HepG2 (cell line): ENCODE measurements around the gene USB1. TPM values are rescaled to one million over a fixed set of nuclear protein-coding genes. Genes with fewer than 3 reads are reported as not detected.

Experiments used
- CC2D1A ChIP-seq: sonication (generic); formaldehyde crosslinking; IDR thresholded peaks from 2 replicates; pipeline ENCODE4 v1.8.1; 2023; ENCODE audit warnings: mild to moderate bottlenecking, missing genetic modification reagents
- FOSL1 ChIP-seq: sonication (generic); formaldehyde crosslinking; IDR thresholded peaks from 2 replicates; pipeline ENCODE4 v1.9.0; 2021; ENCODE audit warnings: missing genetic modification reagents, borderline replicate concordance
- FOXO1 ChIP-seq: sonication (generic); formaldehyde crosslinking; IDR thresholded peaks from 2 replicates; pipeline ENCODE4 v1.4.0; 2020; ENCODE audit warnings: missing genetic modification reagents
- FOXP1 ChIP-seq, 2 experiments: fragments of 450-650 bp in 1 of 2; IDR thresholded peaks; 2 replicates each; pipeline ENCODE4 v1.6.1; 2017 to 2018; ENCODE audit warnings: antibody characterized with exemption in 1 of 2
- MAX ChIP-seq: IDR thresholded peaks from 2 replicates; pipeline ENCODE4 v1.6.1; 2012; ENCODE audit warnings: inconsistent platforms
- NFYB ChIP-seq: sonication (generic); formaldehyde crosslinking; IDR thresholded peaks from 2 replicates; pipeline ENCODE4 v1.4.0; 2020; ENCODE audit warnings: missing genetic modification reagents
- NR2F2 ChIP-seq: IDR thresholded peaks from 2 replicates; pipeline ENCODE4 v1.6.1; 2012; ENCODE audit warnings: low read depth, inconsistent platforms, borderline replicate concordance
- PAX8 ChIP-seq: sonication (generic); formaldehyde crosslinking; IDR thresholded peaks from 2 replicates; pipeline ENCODE4 v1.8.0; 2022; ENCODE audit warnings: mild to moderate bottlenecking, missing genetic modification reagents, borderline replicate concordance
- RCOR2 ChIP-seq: IDR thresholded peaks from 2 replicates; pipeline ENCODE4 v1.6.1; 2016; ENCODE audit warnings: missing biosample characterization, missing genetic modification reagents
- SALL1 ChIP-seq: sonication (generic); formaldehyde crosslinking; IDR thresholded peaks from 2 replicates; pipeline ENCODE4 v1.8.0; 2022; ENCODE audit warnings: mild to moderate bottlenecking, missing genetic modification reagents
- TFDP1 ChIP-seq: IDR thresholded peaks from 2 replicates; pipeline ENCODE4 v1.6.1; 2016; ENCODE audit warnings: missing compliant biosample characterization, missing genetic modification reagents, borderline replicate concordance
- XRCC5 ChIP-seq: fragments of 200-400 bp; formaldehyde crosslinking; optimal IDR thresholded peaks from 2 replicates; pipeline ENCODE3; 2017; ENCODE audit warnings: mild to moderate bottlenecking, low read length
- ZNF296 ChIP-seq: sonication (generic); formaldehyde crosslinking; conservative IDR thresholded peaks from 2 replicates; pipeline ENCODE4 v1.5.0; 2020; ENCODE audit warnings: mild to moderate bottlenecking, missing genetic modification reagents
- ZNF333 ChIP-seq: sonication (generic); formaldehyde crosslinking; IDR thresholded peaks from 2 replicates; pipeline ENCODE4 v1.4.0; 2020; ENCODE audit warnings: mild to moderate bottlenecking, missing genetic modification reagents, borderline replicate concordance
- ZNF451 ChIP-seq: sonication (generic); formaldehyde crosslinking; IDR thresholded peaks from 2 replicates; pipeline ENCODE4 v1.5.0; 2020; ENCODE audit warnings: mild to moderate bottlenecking, missing genetic modification reagents
- ZSCAN12 ChIP-seq: sonication (generic); formaldehyde crosslinking; IDR thresholded peaks from 2 replicates; pipeline ENCODE4 v1.9.0; 2021; ENCODE audit warnings: mild to moderate bottlenecking, missing genetic modification reagents
- polyA plus RNA-seq, 8 experiments: library from polyadenylated mRNA; depleted of rRNA in 3 of 8; stranded (reverse) in 7 of 8; unstranded in 1 of 8; fragments of >200 nt; fragmentation: Illumina TruSeq in 4 of 8; extraction: Trizol in 4 of 8; gene quantifications; 2 replicates each; pipeline versions ENCODE4 v1.2.1 to v1.2.3, GENCODE V29; 2011 to 2016; ENCODE audit warnings: low read depth in 4 of 8, missing spikeins in 1 of 8, mixed read lengths in 1 of 8; ENCODE audit not compliant: insufficient read depth in 1 of 8
- total RNA-seq, 5 experiments: library from RNA; depleted of rRNA; stranded (reverse); fragments of >200 nt; fragmentation: Illumina TruSeq; extraction: Trizol; gene quantifications; 2 replicates each; pipeline ENCODE4 v1.2.3, GENCODE V29; 2016; ENCODE audit warnings: low read depth in 1 of 5
- TF ChIP-seq, protein P1 (sequence below): sonication (generic); IDR thresholded peaks from 2 replicates; pipeline ENCODE4 v1.6.1; 2016; ENCODE audit warnings: low read depth, borderline replicate concordance
- TF ChIP-seq, protein P2 (sequence below): sonication (generic); formaldehyde crosslinking; IDR thresholded peaks from 2 replicates; pipeline ENCODE4 v1.4.0; 2020; ENCODE audit warnings: missing genetic modification reagents, borderline replicate concordance
- TF ChIP-seq, protein P3 (sequence below): sonication (generic); formaldehyde crosslinking; IDR thresholded peaks from 2 replicates; pipeline ENCODE4 v1.4.0; 2020; ENCODE audit warnings: missing genetic modification reagents
- TF ChIP-seq, protein P4 (sequence below): sonication (generic); formaldehyde crosslinking; IDR thresholded peaks from 2 replicates; pipeline ENCODE4 v1.4.0; 2020; ENCODE audit warnings: missing genetic modification reagents

The USB1 gene
- total and polyA plus RNA-seq, 2 of the 13 experiments (the other 11 are each of a cell fraction or from before 2014, with no cell fraction given): 16.7 to 65.4 TPM

DNA sequence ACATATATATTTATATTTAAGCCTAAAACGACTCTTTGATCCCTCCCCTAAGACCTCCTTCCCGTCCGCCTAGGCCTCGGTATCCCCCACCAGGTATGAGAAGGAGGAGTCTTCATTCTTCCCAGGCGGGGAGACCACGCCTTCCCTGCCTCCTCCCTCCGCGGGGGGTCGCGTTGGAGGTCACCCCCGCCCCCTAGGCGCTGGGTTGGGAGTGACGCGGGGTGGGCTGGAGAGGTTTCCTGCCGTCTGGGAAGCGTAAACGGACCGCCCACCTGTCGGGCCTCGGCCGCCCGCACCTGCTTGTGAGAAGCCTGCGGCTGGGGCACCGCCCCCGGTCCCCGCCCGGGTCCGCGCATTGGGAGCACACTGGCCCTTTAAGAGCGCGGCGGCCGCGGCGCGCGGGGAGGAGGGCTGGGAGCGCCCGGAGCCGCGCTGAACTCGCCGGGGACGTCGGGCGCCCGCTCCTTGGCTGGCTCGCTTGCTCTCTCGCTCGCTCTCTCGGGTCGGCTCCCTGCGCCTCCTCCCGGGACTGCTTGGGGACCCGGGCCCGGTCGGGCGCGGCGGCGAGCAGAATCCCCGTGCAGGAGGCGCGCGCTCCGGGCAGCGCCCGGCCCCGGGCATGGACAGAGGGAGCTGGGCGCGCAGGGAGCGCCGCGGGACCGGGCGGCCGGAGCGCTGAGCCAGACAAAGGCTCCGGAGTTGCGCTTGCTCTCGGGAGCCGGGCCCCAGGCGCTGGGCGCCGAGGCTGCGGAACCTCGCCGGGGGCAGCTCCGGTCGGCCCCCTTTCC, 24.3 kb downstream of the USB1 start, which contains the start of gene MMP15 (continued):
- peak; percentile 65 for TF ChIP-seq FOXO1 (CRISPR knock-in tag)
- TF ChIP-seq, protein P1, sequence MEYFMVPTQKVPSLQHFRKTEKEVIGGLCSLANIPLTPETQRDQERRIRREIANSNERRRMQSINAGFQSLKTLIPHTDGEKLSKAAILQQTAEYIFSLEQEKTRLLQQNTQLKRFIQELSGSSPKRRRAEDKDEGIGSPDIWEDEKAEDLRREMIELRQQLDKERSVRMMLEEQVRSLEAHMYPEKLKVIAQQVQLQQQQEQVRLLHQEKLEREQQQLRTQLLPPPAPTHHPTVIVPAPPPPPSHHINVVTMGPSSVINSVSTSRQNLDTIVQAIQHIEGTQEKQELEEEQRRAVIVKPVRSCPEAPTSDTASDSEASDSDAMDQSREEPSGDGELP: peak; percentile 77; the same call in 1 of the 2 replicates
- TF ChIP-seq, protein P2, sequence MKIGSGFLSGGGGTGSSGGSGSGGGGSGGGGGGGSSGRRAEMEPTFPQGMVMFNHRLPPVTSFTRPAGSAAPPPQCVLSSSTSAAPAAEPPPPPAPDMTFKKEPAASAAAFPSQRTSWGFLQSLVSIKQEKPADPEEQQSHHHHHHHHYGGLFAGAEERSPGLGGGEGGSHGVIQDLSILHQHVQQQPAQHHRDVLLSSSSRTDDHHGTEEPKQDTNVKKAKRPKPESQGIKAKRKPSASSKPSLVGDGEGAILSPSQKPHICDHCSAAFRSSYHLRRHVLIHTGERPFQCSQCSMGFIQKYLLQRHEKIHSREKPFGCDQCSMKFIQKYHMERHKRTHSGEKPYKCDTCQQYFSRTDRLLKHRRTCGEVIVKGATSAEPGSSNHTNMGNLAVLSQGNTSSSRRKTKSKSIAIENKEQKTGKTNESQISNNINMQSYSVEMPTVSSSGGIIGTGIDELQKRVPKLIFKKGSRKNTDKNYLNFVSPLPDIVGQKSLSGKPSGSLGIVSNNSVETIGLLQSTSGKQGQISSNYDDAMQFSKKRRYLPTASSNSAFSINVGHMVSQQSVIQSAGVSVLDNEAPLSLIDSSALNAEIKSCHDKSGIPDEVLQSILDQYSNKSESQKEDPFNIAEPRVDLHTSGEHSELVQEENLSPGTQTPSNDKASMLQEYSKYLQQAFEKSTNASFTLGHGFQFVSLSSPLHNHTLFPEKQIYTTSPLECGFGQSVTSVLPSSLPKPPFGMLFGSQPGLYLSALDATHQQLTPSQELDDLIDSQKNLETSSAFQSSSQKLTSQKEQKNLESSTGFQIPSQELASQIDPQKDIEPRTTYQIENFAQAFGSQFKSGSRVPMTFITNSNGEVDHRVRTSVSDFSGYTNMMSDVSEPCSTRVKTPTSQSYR (CRISPR knock-in tag): peak; percentile 60
- peak; percentile 80 for TF ChIP-seq MAX
- TF ChIP-seq CC2D1A: 0 out of 2 replicates have a peak, but pooled peaks have one; percentile 45
- TF ChIP-seq NFYB (CRISPR knock-in tag): peak; percentile 15; the same call in 1 of the 2 replicates
- TF ChIP-seq FOXP1 (IDR thresholded peaks at IDR 0.05): no peak
- no peak; the same call in 1 of the 2 replicates for TF ChIP-seq FOXP1 (CRISPR knock-in tag; IDR thresholded peaks at IDR 0.05)
- TF ChIP-seq ZNF333 (CRISPR knock-in tag): no peak
- TF ChIP-seq FOSL1 (CRISPR knock-in tag): no peak
- 0 out of 2 replicates have a peak, but pooled peaks have one; percentile 55 for TF ChIP-seq ZNF296 (CRISPR knock-in tag)
- TF ChIP-seq NR2F2: peak; percentile 36; the same call in 1 of the 2 replicates
- no peak for TF ChIP-seq RCOR2 (CRISPR knock-in tag)
- TF ChIP-seq ZSCAN12 (CRISPR knock-in tag): 0 out of 2 replicates have a peak, but pooled peaks have one; percentile 50
- TF ChIP-seq SALL1 (CRISPR knock-in tag): peak; percentile 85
- no peak for TF ChIP-seq PAX8 (CRISPR knock-in tag)
- peak; percentile 71; the same call in 1 of the 2 replicates for TF ChIP-seq TFDP1 (CRISPR knock-in tag)
- TF ChIP-seq XRCC5: no peak
- TF ChIP-seq, protein P3, sequence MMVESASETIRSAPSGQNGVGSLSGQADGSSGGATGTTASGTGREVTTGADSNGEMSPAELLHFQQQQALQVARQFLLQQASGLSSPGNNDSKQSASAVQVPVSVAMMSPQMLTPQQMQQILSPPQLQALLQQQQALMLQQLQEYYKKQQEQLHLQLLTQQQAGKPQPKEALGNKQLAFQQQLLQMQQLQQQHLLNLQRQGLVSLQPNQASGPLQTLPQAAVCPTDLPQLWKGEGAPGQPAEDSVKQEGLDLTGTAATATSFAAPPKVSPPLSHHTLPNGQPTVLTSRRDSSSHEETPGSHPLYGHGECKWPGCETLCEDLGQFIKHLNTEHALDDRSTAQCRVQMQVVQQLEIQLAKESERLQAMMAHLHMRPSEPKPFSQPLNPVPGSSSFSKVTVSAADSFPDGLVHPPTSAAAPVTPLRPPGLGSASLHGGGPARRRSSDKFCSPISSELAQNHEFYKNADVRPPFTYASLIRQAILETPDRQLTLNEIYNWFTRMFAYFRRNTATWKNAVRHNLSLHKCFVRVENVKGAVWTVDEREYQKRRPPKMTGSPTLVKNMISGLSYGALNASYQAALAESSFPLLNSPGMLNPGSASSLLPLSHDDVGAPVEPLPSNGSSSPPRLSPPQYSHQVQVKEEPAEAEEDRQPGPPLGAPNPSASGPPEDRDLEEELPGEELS (CRISPR knock-in tag): peak; percentile 64; the same call in 1 of the 2 replicates
- TF ChIP-seq, protein P4, sequence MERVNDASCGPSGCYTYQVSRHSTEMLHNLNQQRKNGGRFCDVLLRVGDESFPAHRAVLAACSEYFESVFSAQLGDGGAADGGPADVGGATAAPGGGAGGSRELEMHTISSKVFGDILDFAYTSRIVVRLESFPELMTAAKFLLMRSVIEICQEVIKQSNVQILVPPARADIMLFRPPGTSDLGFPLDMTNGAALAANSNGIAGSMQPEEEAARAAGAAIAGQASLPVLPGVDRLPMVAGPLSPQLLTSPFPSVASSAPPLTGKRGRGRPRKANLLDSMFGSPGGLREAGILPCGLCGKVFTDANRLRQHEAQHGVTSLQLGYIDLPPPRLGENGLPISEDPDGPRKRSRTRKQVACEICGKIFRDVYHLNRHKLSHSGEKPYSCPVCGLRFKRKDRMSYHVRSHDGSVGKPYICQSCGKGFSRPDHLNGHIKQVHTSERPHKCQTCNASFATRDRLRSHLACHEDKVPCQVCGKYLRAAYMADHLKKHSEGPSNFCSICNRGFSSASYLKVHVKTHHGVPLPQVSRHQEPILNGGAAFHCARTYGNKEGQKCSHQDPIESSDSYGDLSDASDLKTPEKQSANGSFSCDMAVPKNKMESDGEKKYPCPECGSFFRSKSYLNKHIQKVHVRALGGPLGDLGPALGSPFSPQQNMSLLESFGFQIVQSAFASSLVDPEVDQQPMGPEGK (CRISPR knock-in tag): peak; percentile 98
- peak; percentile 61 for TF ChIP-seq ZNF451 (CRISPR knock-in tag)
